Activated CD8-positive, alpha-beta memory T cell treated with anti-CD3 and anti-CD28 coated beads for 24 hours (primary cell): Measurements from ENCODE around the gene ECSIT.
A peak's percentile ranks its signal among the peaks of the same experiment; 100 is the strongest.
"Not testable (repeated sequence)": the region's sequence is repeated elsewhere in the genome, so short reads cannot be mapped to it uniquely, and the experiment has no call there.

Experiments used
- DNase-seq: peaks from one replicate; pipeline ENCODE4 v3.0.0-alpha.2; 2020

The ECSIT gene, protein sequence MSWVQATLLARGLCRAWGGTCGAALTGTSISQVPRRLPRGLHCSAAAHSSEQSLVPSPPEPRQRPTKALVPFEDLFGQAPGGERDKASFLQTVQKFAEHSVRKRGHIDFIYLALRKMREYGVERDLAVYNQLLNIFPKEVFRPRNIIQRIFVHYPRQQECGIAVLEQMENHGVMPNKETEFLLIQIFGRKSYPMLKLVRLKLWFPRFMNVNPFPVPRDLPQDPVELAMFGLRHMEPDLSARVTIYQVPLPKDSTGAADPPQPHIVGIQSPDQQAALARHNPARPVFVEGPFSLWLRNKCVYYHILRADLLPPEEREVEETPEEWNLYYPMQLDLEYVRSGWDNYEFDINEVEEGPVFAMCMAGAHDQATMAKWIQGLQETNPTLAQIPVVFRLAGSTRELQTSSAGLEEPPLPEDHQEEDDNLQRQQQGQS

DNA sequence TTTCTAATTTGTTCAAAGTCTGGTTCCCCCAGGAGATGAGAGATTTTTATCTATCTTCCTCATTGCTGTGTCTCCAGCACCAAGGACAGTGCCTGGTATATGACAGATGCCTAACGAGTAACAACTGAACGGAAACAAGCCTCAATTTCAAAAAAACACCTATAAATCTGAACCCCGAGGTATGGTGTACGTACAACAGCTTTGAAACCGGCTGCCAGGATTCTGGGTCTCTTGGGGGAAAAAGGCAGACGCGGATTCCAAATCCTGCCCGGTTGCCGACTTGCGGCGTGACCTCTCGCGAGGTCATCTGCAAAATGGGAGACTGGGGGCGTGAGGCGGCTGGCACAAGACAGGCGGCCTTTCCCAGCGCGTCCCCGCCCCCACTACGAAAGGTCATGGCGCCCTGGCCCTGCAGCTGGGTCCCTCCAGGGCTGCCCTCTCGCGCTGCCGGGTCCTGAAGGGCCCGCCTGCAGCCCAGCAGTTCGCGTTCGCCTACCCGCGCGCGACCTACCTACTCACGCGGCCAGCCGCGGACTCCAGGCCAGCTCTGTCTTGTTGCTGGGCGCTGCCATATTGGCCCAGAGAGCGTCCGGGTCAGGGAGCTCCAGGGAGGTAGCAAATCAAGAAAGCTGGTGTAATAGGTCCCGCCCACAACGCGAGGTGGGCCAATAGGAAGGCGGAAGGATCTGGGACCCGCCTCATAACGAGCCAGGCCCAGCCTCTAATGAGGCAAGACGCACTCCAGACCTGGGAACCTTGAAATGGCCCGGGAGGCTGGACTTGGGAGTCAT is at the start of gene ECSIT:
Gene ECSIT (minus strand): TSS at position 584 of the 791 bp plus-strand sequence. CDS start 9,964 bp downstream, outside the sequence.
- DNase-seq, result peak; percentile 96

DNA sequence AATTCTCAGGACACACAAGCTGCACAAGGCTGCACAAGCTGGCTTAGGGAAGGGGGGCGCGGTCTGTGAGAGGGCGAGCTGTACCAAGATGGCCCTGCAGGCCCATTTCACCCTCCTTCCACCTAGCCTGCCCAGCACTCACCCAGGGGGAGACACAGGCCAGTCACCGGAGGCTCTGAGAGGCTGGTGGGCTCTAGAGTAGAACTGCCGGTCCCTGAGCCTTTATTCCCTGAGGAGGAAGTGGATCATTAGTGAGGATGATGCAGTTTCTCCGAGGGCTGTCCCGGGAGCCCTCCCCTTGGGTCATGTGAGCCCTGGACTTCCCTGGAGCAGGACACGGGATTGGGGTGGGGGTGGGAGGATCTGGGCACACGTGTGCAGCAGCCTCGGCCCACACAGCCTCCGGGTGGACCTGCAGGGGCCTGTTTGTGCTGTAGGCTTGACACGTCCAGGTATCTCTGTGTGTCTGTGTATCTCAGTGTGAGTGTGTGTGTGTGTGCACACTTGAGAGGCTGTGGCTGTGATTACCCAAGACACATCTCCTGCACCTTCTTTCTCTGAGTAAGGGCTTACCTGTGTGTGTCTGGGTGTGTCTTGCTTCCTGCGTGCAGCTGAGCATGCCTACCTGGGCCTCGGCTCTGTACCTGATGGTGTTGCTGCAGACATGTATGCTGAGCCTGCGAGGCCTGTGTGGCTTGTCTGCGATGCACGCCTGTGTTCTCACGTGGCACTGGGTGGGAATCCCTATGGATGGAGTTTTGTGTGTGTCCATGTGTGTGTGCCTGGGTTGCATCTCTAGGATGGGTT is 48.7 kb upstream of the ECSIT start, which contains the start of gene ACP5:
Gene ACP5 (minus strand): TSS at position 195 of the 807 bp plus-strand sequence. CDS start 328 bp downstream, outside the sequence.
- no peak for DNase-seq

DNA sequence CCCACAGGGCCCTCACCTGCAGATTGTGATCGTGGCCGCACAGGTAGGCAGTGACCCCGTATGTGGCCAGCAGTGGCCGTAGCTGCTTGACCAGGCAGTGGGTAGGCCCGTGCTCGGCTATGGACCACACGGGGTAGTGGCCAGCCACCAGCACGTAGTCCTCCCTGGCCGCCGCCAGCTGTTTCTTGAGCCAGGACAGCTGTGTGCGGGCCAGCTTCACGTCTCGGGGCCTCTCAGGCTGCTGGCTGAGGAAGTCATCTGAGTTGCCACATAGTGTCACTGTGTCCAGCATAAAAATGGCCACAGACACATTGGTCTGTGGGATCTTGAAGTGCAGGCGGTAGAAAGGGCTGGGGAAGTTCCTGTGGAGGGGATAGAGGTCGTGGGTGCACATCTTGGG is 47.3 kb upstream of the ECSIT start:
- DNase-seq, result no peak

DNA sequence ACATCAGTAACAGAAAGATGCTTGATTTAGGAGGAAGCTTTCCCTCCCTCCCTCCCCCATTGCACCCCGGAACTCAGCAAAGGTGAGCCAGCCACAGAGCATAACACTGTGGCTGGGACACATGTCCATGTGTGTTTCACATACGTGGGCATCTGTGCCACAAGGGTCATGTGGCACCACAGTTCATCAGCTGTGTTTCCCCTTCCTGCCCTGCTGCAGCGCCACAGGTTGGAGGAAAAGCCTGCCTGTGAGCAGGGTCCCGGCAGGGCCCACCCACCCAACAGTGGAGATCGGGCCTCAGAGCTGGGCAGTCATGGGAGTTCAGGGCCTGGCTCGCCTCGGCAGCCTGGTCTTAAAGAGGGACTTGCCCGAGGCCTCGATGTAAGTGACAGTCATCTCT is 45.8 kb upstream of the ECSIT start:
- DNase-seq, result no peak

DNA sequence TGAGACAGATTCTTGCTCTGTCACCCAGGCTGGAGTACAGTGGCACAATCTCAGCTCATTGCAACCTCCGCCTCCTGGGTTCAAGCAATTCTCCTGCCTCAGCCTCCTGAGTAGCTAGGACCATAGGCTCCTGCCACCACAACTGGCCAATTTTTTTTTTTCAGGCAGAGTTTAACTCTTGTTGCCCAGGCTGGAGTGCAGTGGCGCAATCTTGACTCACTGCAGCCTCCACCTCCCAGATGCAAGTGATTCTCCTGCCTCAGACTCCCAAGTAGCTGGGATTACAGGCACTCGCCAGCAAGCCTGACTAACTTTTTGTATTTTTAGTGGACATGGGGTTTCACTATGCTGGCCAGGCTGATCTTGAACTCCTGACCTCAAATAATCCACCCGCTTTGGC is 44.8 kb upstream of the ECSIT start:
- DNase-seq, result not testable (repeated sequence)

DNA sequence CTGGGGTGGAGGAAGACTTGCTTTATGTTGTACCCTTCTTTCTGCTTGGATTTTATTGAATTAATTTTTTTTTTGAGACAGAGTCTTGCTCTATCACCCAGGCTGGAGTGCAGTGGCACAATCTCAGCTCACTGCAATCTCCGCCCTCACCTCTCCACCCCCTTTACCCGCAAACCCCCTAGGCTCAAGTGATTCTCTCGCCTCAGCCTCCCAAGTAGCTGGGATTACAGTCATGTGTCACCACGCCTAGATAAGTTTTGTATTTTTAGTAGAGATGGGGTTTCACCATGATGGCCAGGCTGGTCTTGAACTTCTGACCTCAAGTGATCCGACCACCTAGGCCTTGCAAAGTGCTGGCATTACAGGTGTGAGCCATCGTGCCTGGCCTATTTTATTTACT is 44.4 kb upstream of the ECSIT start:
- not testable (repeated sequence) for DNase-seq

DNA sequence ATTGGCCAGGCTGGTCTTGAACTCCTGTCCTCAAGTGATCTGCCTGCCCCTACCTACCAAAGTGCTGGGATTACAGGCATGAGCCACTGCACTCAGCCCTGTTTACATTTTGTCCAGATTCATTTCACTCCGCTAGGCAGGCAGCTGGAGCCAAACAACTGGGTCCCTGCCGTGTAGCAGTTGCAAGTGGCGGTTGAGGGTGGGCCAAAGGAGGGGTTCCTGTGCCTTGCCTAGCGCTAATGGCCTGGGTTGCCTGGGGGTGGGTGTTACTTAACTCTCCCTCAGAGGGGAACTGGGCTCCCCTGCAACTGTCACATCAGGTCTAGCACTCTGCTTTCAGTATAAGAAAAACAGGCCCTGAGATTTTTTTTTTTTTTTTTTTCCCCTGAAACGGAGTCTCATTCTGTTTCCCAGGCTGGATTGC is 41.1 kb upstream of the ECSIT start:
- DNase-seq, result no peak

DNA sequence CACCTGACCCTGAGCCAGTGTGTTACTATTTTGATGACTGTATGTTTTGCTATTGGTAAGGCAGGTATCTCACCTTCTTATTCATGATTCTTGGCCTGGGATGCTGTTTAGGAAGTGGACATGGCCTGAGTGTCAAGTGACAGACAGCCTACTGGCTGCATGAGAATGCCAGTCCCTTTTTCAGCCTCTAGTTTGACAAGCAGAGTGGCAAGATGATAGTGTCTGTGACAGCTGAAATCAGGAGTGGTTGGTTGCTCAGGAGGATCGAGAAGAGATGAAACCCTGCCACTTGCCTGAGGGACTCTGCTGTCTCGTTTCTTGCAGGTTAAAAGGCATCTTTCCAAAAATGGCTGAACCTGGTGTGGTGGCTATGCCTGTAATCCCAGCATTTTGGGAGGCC is 37.2 kb upstream of the ECSIT start:
- DNase-seq, result no peak

DNA sequence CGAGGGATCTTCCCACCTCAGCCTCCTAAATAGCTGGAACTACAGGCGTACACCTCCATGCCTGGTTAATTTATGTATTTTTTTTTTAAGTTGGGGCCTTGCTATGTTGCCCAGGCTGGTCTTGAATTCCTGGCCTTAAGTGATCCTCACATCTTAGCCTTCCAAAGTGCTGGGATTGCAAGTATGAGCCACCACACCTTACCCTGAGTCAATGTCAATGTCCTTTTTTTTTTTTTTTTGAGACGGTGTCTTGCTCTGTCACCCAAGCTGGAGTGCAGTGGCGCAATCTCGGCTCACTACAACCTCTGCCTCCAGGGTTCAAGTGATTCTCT is 36.7 kb upstream of the ECSIT start:
- not testable (repeated sequence) for DNase-seq

DNA sequence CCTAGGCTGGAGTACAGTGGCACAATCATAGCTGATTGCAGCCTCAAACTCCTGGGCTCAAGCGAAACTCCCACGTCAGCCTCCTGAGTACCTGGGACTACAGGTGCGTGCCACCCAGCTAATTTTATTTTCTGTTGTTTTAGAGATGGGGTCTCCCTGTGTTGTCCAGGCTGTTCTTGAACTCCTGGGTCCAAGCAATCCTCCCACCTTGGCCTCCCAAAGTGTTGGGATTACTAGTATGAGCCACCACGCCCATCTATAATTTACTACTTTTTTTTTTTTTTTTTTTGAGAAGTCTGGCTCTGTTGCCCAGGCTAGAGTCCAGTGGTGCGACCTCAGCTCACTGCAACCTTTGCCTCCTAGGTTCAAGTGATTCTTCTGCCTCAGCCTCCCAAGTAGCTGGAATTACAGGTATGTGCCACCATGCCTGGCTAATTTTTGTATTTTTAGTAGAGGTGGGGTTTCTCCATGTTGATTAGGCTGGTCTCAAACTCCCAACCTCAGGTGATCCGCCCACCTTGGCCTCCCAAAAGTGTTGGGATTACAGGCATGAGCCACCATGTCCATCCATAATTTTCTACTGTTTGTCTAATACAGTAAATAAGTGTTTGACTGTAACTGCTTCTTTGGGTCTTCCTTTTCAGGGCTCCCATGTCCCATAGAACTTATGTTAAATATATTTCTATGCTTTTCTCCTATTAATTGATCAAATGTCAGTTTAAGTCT is 35.3 kb upstream of the ECSIT start:
- not testable (repeated sequence) for DNase-seq

DNA sequence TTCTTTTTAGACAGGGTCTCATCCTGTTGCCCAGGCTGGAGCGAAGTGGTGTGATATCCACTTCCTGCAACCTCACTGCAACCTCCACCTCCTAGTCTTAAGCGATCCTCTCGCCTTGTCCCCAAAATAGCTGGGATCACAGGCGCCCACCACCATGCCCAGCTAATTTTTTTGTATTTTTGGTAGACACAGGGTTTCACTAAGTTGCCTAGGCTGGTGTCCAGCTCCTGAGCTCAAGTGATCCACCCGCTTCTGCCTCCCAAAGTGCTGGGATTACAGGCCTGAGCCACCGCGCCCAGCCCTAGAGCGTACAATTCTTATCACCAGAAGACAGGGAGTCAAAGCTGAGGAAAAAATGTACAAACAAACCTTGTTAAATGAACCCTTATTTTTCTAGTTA is 34.6 kb upstream of the ECSIT start:
- DNase-seq, result no peak

DNA sequence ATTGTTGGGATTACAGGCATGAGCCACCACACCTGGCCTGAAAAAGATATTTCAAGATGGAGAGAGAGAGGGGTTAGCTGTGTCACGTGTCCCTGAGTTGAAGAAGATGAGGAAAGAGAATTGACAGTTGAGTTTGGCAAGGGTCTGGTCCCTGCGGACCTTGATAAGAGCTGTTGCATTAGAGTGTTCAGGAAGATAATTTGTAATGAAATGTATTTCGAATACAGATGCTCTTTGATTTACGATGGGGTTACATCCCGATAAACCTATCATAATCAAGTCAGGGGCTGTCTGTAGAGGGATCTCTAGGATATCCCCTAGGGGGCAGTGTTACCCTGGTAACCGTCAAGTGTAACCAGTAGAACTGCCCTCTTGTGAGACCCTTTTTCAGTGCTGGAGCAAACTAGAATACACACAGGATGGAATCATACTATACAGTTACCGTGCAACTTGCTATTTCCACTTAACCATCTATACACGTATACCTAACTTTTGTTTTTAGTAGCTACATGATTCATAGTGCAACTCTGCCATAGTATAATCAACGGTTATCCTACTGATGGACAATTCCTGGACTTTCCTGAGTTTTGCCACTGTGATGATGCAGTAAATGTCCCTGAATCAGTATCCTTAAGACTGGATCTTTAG is 31.6 kb upstream of the ECSIT start:
- no peak for DNase-seq

DNA sequence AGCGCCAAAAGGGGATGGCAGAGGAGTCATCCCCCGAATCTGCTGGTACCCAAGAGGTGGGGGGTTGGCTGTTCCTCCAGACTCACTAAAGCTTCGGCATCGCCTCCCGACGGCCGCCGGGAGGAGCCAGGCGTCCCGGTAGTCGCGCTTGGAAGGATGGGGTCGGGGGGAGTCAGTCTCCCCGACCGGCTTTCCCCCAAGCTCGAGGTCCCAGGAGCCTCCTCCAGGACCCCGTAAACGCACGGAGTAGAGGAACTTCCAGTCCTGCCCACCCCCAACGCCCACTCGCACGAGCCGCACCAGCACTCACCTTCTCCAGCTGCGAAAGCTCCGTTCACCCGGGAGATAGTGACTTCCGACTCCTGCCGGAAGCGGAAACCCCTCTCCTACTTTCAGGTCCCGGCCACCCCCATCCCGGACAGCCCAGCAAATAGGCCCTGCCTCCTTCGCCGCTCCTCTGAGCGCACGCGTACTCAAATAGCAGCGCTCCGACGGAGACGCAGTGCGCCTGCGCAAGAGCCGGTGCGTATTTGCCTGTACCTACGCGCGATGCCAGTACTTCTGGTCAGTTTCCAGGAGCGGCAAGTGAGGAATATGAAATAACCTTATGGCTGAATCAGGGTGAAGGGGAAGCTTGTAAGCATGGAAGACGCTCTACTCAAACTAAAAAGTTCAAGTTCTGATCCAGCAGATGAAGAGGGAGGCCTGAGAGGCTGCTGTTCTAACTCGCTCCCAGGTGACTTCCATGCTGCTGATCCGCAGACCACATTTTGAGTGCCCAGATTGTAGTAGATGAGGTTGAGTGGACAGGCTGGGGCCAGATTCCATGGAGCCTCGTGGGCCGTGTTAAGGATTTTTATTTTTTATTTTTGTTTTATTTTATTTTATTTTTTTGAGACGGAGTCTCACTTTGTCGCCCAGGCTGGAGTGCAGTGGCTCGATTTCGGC is 30.2 kb upstream of the ECSIT start, which contains the start of gene ELOF1:
Gene ELOF1 (minus strand): TSS at position 350 of the 948 bp plus-strand sequence. CDS start 4,883 bp downstream, outside the sequence.
- DNase-seq, result peak; percentile 96

DNA sequence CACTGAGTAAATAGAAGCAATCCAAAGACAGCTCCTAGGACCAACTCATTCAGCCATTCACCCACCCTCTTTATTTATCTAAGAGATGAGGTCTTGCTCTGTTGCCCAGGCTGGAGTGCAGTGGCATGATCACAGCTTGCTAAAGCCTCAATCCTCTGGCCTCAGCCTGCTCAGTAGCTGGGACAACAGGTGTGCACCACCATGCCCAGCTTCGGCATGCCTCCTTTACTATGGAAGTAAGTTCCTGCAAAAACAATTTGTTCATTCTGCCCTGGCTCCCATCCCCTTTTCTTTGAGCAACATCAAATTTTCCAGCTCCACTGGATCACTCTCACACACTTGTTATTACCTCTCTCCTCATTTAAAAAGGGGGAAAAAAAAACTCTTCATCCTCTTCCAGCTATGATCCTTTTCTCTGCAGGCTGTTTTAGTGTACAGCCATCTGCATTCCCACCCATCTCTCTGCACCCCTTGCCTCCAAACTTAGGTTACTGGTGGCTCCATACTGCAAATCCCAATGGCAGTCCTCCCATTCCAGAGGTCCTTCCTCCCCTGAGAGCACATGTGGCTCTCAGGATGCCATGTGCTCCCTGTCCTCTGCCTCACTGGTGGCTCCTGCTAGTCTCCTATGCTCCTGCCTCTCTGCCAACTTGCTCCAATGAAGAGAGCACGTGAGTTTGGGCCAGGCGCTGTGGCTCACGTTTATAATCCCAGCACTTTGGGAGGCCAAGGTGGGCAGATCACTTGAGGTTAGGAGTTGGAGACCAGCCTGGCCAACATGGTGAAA is 27.9 kb upstream of the ECSIT start:
- no peak for DNase-seq

DNA sequence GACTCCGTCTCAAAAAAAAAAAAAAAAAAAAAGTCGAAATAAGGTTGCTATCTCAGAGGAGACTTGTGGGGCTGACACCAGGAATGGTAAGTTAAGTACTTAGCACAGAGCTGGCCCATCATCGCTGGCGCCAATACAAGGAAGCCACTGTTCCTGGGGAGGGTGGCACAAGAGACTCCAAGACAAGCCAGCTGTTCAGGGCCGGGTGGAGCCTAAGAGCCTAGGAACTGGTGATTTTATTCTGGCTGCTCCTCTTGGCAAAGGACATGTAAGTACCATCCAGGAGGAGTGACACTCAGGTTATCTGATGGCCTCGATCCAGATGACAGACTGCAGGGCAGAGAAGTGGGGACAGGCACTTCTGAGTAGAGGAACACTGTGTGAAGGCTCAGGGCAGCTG is 26.3 kb upstream of the ECSIT start:
- DNase-seq, result no peak

DNA sequence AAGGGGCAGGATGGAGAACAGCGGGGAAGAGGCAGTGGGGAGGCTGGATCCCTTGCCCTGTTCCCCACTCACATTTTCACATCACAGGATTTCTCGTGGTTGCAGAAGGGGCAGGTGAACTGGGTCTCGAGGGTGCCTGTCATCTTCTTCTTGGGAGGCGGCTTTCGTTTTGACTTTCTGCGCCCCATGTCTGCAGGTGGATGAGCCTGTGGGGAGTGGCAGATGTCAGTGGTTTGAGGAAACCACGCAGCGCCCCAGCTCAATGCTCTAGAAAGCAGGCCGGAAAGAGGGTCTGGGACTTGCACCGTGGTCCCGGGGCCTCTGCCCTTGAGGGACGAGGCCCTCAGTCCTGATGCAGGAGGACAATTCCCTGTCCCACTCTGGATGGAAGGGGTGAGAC is 25.2 kb upstream of the ECSIT start:
- DNase-seq, result no peak

DNA sequence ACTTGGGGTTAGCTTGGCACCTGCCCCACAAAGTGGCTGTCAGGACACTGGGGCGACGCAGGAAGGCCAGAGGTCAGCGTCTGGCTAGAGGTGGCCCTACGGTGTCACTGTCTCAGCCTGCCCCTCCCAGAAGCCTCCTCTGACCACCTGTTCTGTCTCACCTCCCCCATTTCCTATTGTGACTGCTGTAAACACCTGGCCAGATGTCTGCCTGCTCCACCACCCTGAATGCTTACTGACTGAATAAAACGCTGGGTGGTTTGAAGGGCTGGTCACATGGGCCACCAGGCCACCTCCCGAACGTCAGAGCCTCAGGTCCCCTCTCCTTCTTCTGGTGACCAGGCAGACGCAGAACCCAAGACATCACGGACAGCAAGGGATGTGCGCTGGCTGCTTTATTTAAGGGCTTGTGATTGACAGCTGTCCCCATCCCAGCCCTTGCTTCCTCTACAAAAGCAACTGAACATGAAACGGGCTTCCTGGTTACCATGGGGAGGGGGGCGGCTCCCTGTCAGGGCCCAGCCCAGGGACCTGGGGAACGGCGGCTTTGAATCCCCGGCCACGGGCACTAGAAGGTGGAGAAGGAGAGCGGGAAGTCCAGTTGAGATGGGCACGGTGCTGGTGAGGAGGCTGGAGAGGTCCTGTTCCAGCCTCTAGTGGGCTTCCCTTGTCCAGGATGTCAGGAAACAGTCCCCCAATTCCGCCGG is 23.9 kb upstream of the ECSIT start:
- no peak for DNase-seq

DNA sequence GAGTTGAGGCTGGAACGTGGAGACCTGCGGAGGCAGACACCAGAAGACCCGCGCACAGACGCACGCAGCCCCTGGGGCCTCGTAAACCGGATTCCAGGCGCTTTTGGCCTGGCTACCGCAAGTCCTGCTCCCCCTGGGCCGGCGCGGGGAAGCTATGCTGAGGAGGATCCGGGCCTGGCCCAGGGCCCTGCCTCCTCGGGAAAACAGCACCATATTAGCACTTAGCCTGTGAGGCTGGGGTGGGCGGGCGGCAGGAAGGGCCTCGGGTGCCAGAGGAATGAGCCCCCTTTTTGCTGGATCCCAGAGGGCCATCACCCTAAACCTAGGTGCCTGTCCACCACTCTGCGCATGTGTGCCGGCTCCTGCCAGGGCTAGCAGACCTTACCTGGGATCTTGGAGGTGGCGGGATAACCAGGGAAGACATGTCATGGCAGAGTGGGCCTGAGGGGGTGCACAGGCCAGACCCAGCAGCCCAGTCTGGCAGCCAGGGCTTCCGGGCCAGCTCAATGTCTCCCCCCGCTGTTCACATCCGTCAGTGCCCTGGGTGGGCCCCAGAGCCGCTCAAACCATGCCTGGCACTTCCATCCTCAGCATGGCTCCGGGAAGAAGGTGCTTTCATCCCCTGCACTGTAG is 22.8 kb upstream of the ECSIT start:
- no peak for DNase-seq

DNA sequence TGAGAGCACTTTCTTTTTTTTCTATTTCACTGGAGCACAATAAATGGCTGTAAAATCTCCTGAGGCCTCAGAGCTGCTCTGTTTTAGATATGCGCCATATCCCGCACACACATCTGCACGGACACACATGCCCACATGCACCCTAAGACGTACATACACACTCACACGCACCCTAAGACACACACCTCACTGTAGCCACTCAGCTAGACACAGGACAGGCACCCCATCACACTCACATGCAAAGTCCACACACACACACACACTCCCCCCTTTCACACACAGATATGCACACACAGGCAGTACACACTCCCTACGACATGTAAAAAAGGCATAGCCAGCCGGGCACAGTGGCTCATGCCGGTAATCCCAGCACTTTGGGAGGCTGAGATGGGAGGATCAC is 21.3 kb upstream of the ECSIT start:
- DNase-seq, result no peak
